ENCODE measurements around the gene SLC38A10.

SLC38A10 gene

DNA sequence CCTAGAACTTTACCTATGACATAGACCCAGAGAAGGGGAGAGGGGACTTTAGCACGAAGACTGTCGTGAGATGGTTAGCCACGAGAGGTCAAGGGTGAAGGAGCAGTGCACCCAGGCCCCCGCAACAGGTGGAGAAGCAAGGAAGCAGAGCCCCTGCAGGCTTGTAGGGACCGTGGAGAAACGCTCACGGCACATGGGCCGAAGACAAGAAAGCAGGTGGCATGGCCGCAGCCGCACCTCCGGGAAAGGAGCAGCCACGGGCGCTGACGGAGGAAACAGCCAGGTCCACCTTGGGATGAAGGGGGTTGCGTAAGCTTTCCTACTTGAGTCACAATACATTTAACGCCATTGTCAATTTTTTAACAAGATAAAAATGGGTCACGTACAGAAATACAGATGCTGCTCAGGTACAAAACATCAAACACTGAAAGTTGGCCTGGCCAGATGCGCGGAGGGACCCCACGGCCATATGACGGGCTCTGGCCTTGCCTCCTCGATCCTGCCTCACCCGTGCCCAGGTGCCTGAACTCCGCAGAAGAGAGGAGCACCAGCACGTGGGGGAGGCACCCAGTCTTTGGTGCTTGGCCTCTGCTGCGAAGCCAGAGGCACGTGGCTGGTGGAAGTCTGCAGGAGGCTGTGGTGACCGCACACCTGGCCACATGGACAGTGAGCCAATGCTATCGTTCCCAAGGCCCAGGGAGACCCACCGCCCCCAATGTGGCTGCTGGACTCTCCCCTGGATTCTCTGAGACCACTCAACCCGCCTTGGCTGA, 21.2 kb downstream of the SLC38A10 start:
- no peak for DNase-seq

DNA sequence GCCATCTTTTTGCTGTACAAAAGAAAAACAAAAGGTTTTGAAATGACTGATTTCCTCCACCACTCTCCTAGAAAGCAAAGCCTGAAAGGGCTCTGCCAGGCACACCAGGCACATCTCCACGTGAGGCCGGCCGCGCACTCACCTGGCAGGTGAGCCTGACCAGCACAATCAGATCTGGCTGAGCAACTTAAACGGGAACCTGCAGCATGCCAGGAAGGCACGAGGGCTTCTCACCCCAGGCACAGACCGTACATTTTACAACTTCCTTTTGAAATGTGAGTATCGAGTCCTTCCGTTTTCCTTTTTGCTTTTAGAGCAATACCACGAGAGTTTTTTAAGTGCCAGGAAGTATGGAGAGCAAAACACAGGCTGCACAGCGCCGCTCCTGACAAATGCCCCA, 22.5 kb downstream of the SLC38A10 start:
- DNase-seq: no peak

DNA sequence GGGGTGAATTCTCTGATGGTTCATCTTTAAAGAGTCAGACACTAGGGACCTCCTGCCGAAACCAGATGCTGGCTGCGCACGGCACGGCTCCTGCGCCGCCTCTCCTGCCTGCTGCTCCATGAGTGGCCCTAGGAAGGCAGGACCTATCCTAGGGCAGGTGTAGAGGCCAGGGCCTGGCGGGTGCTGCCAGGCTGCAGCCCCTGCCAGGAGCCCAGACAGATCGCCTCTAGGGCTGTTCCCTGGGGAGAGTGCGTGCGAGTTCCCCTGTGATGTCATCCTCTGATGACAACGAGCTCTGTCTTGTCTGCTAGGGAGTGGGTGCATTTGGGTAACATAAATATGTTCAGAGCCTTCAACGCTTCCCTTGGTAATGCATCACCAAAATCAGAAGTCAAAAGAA, 23.9 kb downstream of the SLC38A10 start:
- DNase-seq: peak; percentile 83

DNA sequence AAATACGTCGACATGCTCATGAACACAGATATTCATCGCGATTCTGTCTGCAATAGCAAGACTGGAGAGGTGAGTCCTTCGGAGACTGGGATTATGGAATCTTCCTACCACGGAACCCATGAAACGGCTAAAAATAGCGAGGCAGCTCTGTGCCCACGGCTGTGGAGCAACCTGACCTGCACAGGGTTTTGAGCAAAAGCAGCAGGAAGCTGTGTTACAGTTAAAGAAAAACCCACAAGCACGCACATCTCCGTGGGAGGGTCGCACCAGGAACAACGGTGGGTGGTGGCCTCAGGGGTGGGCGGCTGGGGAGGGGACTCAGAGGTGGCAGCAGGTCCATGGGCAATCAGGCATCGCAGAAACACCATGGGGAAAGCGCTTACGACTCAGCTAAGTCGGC, 24.8 kb downstream of the SLC38A10 start:
- no peak for DNase-seq

DNA sequence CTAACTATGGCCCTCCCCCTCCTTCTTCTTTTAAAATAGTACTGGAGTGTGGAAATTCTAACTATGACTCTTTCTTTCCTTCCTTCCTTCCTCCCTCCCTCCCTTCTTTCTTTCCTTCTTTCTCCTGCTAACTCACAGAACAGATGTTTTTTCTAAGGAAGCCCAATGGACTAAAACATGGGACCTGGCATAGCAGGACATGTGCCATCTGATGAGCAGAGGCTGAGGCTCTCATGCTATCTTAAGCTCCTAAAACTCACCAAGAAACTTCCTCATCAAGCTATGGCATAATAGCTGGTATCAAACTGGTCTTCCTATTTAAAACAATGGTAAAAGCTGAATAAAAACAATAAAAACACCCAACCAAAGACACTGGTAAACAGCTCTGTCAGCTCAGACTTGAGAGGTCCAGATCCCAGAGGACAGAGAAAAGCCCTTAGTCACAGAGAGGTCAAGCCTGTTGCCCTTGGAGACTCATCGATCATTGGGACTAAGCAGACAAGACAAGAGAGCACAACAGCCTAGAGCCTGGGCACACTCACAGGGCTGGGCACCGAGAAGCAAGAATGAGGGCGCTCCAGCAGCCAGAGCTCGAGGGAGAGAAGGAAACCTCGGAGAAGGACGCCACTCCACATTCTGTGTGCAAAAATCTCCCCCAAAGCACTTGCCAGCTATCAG, 27.6 kb downstream of the SLC38A10 start:
- no peak for DNase-seq

- no peak for DNase-seq
Observed at GRCh38 chr17:81265576-81265975, 29.5 kb downstream of the SLC38A10 start.

- DNase-seq: no peak
Observed at GRCh38 chr17:81264640-81265039, 30.5 kb downstream of the SLC38A10 start.

DNA sequence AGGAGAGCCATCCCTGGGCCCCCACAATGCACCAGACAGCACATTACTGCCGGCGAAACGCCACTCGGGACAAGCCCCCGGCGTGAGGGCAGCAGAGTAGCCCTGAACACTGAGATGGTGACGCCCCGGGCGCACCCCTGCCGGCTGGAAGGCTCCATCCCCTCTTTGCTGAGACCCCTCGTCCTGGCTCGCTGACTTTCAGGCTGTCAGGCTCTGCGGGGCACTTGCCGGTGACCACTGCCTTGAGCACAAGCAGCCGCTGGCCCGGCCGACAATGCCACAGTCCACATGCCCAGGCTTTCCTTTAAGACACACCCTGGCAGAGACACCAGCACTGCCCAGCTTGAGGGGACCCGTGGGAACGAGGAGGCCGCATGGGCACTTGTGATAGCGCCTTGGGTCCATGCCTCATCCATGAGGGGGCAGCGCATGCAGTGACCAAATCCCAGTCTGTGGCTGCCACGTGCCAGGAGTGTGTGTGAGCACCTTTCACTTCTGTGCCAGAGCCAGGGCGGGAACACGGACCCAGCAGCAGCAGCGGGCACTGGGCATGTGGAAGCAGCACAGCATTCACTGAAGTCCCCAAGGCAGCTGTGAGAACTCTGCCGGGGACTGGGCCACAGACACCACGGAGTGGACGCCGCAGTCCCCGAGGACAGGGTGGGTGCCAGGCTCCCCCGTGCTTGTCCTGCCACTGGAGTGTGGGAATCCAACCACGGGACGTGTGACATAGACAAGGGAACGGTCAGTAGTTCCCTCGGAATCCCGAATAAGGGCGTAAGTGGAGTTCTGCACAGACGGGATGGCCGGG, 31.5 kb downstream of the SLC38A10 start:
- no peak for DNase-seq

GRCh38 chr17:81261582-81262336, 33.3 kb downstream of the SLC38A10 start:
- DNase-seq: no peak

- DNase-seq: no peak
Observed at GRCh38 chr17:81261096-81261495, 34.0 kb downstream of the SLC38A10 start.

GRCh38 chr17:81260641-81261040, 34.5 kb downstream of the SLC38A10 start:
- no peak for DNase-seq

DNA sequence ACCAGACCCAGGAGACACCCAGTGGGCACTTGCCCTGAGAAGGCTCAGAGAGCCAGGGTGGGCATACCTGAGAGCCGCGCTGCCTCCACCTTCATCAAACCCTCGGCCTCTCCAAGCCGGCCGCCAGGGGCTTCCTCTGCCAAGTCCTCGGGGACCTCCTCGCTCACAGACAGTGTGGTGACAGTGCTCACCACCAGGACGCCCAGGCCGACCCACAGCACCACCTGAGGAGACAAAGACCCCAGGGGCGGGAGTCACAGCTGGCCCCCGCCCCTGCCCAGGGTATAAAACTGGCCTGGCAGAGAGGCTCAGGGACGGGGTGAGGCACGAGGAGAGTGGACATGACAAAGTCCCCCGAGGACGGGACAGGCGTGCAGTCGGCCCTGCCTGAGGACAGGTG, 34.9 kb downstream of the SLC38A10 start:
- no peak for DNase-seq

GRCh38 chr17:81259058-81259605, 36.0 kb downstream of the SLC38A10 start:
- DNase-seq: no peak

DNA sequence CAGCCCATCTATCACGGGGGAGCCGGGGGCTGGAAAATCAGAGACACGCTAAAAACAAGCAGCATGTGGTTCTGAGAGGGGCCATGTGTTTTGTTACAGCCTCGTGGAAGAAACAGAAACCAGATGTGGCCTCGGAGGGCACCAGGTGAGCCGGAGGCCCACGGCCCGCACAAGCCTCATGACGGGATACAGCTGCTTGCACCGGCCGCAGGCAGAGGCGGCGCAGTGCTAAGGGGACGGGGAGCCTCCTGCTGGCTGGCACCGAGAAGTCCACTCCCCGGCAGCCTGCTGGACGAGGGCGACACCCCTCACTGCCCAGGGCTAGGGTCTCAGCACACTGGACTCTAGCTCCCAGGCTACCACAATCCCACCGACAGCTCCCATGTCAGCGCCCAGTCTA, 36.8 kb downstream of the SLC38A10 start:
- no peak for DNase-seq

- no peak for DNase-seq
Observed at GRCh38 chr17:81257533-81257932, 37.6 kb downstream of the SLC38A10 start.

- DNase-seq: no peak
Observed at GRCh38 chr17:81256616-81257015, 38.5 kb downstream of the SLC38A10 start.

GRCh38 chr17:81254955-81255717, 40.0 kb downstream of the SLC38A10 start:
- DNase-seq: no peak

- DNase-seq: peak; percentile 50
Observed at GRCh38 chr17:81253358-81254131, 41.6 kb downstream of the SLC38A10 start.

GRCh38 chr17:81252987-81253329, 42.1 kb downstream of the SLC38A10 start:
- no peak for DNase-seq

DNA sequence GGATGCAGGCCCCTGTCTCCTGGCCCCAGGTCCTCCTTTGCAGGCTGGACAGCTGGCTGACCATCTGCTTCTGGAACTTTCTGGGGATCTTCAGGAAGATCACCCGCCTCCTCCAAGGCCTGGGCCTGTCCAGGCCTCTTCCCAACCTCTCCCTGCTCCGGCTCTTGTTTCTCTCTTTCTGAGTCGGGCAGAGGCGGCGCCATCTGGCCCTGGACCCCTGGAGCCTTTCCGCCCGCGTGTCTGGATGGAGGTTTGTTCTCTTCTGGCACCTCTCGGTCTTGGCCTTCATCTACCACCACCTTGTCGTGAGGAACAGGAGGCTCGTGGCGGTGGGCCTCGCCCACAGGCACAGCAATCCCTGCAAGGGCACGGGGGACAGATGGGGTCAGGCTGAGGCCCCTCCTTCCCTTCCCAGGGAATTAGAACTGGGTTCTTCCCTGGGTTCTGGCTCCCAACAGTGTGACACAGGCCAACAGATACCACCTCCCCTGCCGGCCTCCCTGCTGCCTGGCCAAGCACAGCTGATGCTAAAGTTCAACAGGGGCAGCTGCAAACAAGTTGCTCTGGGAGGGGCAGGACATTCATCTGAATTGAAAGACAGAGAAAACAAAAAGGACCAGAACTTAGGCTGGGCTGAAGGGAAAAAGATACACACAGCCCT, 42.7 kb downstream of the SLC38A10 start:
- DNase-seq: peak; percentile 74
